HG03097 (cell line): ENCODE results near the gene PDPK1.

Experiments
- ATAC-seq: cut with Tn5 transposase; IDR thresholded peaks from one replicate; pipeline ENCODE4 v1.9.1; 2021; ENCODE audit not compliant: unreplicated experiment, low FRiP score

Gene PDPK1

DNA sequence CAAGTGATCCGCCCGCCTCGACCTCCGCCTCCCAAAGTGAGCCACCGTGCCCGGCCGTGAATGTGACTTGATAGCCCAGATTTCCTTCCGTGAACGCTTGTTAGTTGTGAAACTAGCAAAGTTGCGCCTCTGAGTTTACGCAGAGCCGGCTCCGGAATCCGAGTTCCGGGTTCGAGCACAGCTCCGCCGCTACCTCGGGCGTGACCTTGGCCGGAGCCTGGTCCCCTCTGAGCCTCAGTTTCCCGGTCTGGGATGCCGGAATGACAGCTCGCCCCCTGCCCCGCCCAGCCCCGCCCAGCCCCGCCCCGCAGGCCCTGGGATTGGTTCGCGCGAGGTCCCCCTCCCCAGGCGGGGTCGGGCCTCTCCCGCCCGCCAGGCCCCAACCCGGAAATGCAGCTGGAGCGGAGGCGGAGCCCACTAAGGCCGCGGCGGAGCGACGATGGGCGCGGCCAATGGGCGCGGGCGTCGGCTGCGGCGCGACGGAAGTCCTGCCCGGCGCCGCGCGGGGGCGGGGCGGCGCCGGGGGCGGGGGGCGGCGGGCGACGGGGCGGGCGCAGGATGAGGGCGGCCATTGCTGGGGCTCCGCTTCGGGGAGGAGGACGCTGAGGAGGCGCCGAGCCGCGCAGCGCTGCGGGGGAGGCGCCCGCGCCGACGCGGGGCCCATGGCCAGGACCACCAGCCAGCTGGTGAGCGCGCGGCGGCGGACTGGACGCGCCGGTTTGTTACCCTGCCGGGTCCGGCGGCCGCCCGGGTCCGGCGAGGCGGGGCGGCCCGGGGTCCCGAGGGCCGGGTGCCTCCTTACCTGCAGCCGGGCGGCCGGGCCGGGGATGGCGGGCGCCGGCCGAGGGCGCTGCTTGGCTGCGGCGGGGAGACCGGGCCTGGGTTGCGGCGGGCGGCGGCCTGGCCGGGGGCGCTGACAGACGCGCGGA lies at the start of gene PDPK1:
TSS of gene PDPK1 (plus strand) at position 571 of the 929 bp plus-strand sequence. CDS start at position 663, 92 bp downstream.
- ATAC-seq, result peak; percentile 82

GRCh38 chr16:2489581-2489980 lies 48.2 kb upstream of the PDPK1 start:
- no peak for ATAC-seq

DNA sequence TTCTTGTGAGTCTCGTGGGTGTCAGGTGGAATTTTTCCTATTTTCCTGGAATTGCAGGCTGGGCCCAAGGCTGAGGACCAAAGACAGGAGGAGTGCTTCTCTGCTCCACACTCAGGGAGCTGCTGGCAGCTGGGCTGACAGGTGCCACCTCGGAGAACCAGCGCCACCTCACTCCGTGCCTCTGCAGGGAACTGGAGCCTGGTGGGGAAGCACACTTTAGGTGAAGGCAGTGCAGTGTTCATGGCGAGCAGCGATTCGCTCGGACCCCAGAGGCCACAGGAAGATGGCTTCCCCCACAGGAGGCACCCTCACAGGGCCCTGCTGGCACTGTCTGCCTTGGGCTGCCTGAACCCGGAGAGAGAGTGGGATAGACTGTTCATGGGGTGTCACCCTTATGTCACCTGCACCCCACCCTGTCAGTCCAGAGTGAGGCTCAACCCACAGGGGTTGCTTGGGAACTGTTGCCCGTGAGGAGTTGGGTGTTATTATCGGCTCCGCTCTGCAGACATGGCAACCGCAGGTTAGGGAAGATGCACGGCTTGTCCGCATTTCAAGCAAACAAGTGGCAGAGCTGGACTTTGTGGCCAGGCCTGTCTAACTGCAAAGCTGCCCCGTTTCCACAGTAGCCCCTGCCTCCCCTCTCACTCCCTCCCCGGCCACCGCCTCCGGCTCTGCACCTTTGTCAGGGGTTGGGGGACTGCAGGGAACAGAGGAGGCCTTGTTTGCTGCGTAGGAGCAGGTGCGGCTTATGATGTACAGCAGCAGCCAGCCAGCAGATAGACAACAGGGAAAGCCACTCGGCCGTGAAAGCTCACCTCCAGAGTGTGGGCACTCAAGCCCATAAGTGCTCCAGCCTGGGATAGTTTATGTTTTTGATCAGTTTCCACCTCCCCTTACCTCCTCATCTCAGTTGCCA lies 47.4 kb upstream of the PDPK1 start:
- ATAC-seq, result no peak

DNA sequence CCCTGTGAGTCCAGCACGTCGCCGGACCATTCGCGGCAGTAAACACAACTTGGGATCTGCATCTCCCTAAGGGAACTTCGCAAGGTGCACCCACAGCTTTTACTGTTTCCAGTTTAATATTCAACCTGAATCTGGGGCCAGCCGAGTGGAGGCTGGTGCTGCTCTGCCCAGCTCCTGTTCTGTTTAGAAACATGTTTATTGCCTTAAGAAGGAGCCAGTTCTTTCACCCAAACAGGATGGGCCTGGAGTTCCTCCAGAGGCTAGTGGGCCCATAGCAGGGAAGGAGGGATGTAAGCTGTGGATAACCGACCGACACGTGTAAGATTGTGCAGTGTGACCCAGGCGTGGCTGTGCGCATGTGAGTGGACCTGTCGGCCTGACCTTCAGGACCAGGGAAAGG lies 45.5 kb upstream of the PDPK1 start:
- no peak for ATAC-seq

- no peak for ATAC-seq
Measured at GRCh38 chr16:2493605-2494004, 44.2 kb upstream of the PDPK1 start.

- no peak for ATAC-seq
Measured at GRCh38 chr16:2494616-2495015, 43.2 kb upstream of the PDPK1 start.

DNA sequence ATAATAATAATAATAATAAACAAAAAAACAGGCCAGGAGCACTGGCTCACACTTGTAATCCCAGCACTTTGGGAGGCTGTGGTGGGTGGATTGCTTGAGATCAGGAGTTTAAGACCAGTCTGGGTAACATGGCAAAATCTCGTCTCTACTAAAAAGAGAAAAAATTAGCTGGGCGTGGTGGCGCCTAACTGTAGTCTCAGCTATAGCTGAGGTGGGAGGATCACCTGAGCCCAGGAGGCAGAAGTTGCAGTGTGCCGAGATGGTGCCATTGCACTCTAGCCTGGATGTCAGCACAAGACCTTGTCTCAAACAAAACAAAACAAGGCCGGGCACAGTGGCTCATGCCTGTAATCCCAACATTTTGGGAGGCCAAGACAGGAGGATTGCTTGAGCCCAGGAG lies 42.8 kb upstream of the PDPK1 start:
- ATAC-seq, result no peak

GRCh38 chr16:2496223-2497115 lies 41.4 kb upstream of the PDPK1 start:
- ATAC-seq, result no peak

GRCh38 chr16:2497116-2497630 lies 40.6 kb upstream of the PDPK1 start:
- ATAC-seq, result no peak

DNA sequence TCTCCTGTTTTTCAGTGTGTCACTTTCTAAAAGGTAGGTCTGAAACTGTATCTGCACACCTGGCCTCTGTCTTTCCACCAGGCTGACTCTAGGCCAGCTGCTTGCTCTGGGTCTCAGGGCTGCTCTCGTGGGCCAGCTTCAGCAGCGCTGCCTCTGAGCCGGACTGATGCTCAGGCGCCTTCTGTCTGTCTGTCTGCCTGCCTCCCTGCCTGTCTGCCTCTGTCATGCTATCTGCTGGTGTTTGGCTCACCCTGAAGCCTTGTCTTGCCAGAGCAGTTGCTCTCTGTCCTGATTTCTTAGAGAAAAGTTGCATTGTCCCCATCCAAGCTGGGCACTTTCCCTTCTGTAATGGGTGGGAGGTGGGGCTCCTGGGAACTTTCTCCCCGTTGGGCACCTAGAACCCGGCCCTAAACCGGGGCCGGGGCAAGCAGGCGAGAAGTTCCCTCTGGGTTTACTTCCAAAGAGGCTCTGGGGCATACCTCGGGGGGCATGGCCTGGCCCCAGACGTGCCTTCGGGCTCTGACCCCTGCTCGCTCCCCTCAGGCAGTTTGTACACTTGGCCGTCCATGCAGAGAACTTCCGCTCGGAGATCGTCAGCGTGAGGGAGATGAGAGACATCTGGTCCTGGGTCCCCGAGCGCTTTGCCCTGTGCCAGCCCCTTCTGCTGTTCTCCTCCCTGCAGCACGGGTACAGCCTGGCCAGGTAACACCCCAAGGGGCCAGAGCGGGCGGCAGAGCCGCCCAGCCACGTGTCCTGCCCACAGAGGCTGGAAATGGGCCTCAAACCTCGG lies 39.9 kb upstream of the PDPK1 start:
- no peak for ATAC-seq

DNA sequence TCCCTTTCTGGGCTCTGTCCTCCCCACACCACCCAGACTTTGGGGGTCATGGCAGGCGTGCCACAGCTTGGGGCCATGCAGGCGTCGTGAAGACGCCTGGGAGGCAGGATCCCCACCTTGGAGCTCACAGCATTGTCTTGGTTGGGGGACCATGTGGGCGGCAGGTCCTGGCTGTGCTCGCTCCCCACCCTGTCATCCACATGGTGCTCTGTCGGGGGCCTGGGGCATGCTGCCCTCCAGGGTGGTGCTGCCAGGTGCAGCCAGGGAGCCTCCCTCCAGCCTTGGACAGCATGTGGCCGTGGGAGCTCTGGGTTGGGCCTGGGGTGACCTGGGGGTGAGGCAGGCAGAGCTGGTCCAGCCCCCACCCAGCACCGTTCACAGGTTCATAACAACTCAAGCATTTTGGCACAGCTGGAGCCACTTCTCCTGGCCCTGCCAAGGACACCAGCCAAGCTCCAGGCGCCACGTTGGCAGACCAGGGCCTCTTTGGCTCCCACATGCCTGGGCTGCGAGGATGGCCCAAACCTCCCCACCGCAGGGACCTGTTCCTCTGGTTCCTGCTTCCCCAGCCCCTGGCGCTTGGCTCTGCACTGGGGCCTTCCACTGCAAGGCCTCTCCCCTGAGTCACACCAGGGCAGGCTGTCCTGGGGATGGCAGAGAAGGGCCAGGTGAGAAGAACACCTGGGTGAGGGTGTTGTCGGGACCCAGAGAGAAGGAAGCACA lies 39.1 kb upstream of the PDPK1 start:
- ATAC-seq, result no peak

DNA sequence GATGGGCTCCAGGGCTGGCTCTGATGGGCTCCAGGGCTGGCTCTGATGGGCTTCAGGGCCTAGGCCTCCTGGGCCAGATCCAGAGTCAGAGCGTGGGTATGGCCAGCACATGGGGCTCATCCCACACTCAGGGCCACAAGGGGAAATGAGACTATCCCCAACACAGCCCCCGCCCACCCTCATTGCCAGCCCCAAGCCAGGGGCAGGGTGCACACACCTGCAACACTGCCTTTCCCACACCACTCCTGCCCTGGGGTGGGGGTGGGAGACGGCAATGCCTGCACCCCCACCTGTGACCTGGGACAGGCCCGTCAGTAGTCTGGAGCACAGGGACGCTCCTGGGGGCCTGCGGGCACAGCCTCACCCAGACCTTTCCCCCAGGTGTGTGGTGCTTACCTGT lies 38.4 kb upstream of the PDPK1 start:
- no peak for ATAC-seq

DNA sequence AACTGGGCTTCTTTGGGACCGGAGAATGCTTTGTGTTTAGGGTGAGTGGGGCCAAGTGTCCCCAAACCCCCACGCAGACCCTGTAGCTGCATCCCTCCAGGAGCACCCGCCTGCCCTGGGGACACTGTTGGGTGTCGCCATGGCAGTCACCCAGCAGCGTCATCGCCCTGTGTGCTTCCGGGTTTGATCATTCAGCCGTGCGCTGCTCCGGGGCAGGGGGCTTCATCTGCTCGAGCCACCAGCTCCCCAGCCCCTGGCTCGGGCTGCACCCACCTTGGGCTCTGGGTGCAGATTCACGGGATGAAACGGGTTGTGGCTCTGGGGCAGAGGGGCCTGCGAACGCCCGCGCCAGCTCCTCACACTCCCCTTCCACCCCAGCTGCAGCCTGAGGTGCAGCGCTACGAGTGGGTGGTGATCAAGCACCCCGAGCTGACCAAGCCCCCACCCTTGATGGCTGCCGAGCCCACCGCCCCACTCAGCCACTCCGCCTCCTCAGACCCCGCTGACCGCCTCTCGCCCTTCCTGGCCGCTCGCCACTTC lies 37.9 kb upstream of the PDPK1 start:
- no peak for ATAC-seq

- ATAC-seq, result no peak
Measured at GRCh38 chr16:2500430-2500917, 37.3 kb upstream of the PDPK1 start.

DNA sequence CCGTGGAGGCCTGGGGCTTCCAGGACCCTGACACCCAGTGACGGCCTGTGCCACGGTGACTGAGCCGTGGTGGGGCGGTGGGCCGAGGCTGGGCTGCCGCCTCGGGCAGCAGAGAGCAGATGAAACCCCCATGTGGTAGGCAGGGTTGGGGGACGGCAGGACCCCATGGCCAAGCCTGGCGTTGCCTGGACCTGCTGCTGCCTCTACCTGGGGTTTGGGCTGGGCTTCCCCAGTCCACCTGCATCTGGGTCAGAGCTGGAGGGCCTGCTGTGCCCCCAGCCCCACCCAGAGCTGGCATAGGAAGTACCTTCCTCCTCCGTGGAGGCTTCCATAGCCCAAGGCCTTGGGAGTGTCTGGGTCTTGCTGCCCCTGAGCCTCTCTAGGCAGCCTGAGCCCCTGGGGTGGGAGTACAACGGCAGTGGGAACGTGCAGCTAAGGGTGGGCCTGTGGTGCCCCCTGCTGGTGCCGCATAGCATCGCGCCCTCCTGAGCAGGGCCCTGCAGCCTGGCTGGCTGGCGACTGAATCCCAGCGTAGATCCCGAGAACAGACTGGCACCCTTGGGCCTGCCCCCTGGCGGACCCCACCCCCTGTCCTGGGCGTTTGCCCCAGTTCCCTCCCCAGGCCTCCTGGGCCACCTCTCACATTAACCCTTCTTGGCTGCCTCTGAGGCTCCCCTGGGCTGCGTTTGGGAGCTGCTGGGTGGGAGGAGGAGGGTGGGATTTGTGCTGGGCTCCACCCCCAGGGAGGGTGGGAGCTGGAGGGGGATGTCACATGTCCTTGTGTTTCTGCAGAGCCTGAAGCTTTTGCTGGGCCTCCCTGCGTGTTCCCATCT lies 36.7 kb upstream of the PDPK1 start:
- ATAC-seq, result no peak

DNA sequence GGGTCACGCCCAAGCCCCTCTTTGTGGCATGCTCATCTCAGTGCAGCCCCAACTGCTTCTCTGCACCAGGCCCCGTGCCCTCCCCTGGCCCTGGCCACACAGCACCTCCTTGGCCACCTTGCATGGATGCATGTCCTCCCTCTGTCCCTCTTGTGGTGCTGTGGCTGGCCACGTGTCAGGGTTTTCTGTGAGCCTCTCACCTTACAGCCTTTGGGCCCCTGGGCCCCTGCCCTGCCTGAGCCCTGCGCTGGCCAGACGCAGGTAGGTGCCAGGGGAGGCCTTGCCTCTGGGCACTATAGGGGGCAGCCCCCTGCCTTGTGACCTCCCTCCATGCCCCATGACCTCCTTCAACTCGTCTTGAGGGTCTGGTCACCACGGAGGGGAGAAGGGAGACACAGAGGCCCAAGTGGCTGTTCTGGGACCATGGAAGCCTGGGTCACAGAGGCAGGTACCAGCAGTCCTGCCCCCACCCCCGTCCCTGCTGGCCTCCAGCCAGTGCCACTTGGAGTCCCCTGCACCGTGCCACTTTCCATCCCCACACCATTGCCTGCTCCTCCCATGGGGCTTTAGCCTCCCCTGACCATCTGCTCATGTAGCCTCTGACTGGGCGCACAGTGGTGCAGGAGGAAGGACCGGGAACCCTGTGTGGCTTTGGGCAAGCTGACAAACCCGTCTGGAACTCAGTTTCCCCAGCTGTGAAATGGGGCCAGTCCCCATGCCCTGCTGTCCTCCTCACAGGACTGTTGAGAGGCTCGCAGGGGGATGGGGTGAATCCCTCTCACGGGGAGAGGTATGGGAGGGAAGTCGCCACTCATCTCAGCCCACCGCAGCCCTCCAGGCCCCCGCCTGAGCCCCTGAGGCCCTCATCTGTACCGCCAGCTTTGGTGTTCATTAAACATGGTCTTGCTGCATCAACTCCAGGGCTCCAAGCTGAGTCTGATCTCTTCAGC lies 35.6 kb upstream of the PDPK1 start:
- ATAC-seq, result no peak
